Measurements from ENCODE around the gene PAPSS1.

Gene PAPSS1

DNA sequence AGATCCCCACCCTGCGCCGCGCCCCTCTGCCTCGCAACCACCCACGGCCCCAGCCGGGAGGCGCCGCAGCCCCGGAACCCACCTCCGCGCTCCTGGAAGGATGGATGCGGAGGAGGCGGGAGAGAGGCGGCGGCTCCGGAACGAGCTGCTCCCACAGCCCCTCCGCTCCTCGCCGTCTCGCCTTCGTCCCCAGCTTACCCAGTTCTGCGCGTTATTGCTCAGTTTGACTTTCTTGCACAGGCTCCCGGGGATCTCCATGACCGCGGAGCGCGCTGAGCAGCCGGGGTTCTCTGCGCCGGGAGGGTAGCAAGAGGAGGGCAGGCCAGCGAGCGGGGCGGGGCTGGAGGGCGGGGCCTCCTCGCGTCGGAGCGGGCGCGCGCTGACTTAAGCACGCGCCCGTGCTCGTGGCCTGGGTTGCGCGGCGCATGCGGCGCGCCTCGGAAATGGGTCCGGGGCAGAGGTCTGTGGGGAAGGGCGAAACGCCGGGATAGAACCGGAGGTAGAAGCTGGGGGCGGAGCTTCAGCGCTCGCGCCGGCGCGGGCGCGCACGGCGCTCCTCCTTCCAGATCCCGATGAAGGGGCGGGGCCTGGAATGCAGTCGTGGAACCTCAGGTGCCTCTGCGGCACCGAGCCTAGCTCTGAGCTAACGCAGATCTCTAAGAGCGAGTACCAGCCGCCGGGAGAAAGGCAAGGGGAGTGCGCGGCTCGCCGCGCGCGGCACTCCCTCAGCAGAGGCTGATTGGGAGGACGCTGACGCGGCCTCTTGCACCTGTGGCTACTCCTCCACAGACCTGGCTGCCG is at the start of gene PAPSS1:
TSS of gene PAPSS1 (minus strand) at position 313 of the 801 bp plus-strand sequence. CDS start at position 258, 55 bp downstream.
- peak; percentile 99 for DNase-seq (ENCODE audit: low read depth, low spot score)
- peak within 1 kb of the TSS; percentile 82 for H3K4me3 ChIP-seq (ENCODE audit: low read depth, low read length)
- no peak for TF ChIP-seq CTCF (IDR thresholded peaks at IDR 0.05; ENCODE audit: low read depth, low read length)
- in situ Hi-C loops (cut with HindIII; ENCODE audit: low sequenced_read_pairs): no loop called here

GRCh38 chr4:107760281-107760947 is 40.4 kb upstream of the PAPSS1 start:
- H3K4me3 ChIP-seq (ENCODE audit: low read depth, low read length): no peak overlapping the region
- DNase-seq (ENCODE audit: low read depth, low spot score): no peak
- no peak for TF ChIP-seq CTCF (IDR thresholded peaks at IDR 0.05; ENCODE audit: low read depth, low read length)
- in situ Hi-C loops (cut with HindIII; ENCODE audit: low sequenced_read_pairs): no loop called here

- in situ Hi-C loops (cut with HindIII; ENCODE audit: low sequenced_read_pairs): no loop called here
- TF ChIP-seq CTCF (IDR thresholded peaks at IDR 0.05; ENCODE audit: low read depth, low read length): peak; percentile 22
- no peak overlapping the region for H3K4me3 ChIP-seq (ENCODE audit: low read depth, low read length)
- peak; percentile 56 for DNase-seq (ENCODE audit: low read depth, low spot score)
Measured at GRCh38 chr4:107757864-107758476, 37.9 kb upstream of the PAPSS1 start.

GRCh38 chr4:107757283-107757682 is 37.2 kb upstream of the PAPSS1 start:
- in situ Hi-C loops (cut with HindIII; ENCODE audit: low sequenced_read_pairs): no loop called here
- TF ChIP-seq CTCF (IDR thresholded peaks at IDR 0.05; ENCODE audit: low read depth, low read length): no peak
- H3K4me3 ChIP-seq (ENCODE audit: low read depth, low read length): no peak overlapping the region
- DNase-seq (ENCODE audit: low read depth, low spot score): no peak

DNA sequence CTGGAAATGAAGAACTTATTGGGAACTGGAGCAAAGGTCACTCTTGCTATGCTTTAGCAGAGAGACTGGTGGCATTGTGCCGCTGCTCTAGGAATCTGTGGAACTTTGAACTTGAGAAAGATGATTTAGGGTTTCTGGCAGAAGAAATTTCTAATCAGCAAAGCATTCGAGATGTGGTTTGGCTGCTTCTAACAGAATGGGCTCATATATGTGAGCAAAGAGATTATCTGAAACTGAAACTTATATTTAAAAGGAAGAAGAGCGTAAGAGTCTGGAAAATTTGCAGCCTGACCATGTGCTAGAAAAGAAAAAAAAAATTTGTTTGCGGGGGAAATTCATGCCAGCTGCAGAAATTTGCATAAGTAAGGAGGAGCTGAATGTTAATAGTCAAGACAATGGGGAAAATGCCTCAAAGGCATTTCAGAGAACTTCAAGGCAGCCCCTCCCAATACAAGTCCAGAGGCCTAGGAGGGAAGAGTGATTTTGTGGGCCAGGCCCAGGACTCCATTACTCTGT is 35.9 kb upstream of the PAPSS1 start:
- H3K4me3 ChIP-seq (ENCODE audit: low read depth, low read length): no peak overlapping the region
- in situ Hi-C loops (cut with HindIII; ENCODE audit: low sequenced_read_pairs): no loop called here
- no peak for TF ChIP-seq CTCF (IDR thresholded peaks at IDR 0.05; ENCODE audit: low read depth, low read length)
- DNase-seq (ENCODE audit: low read depth, low spot score): peak; percentile 12

DNA sequence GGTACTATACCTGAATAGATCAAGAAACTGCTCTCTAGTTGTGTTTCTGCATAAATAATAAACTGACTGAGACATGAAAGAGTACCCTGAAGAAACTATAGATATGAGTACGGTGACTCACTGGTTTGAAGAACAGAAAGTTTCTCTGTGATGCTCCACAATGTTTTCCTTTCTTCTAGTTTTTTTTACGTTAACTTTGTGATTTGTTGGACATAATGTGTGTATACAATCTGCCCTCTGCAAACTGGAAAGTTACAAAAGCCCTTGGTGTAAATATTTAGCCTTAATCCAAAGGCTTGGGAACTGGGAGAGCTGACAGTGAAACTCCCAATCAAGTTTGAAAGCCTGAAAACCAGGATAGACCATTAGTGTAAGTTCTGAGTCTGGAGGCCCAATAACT is 31.6 kb upstream of the PAPSS1 start:
- no peak for TF ChIP-seq CTCF (IDR thresholded peaks at IDR 0.05; ENCODE audit: low read depth, low read length)
- no peak overlapping the region for H3K4me3 ChIP-seq (ENCODE audit: low read depth, low read length)
- no peak for DNase-seq (ENCODE audit: low read depth, low spot score)
- in situ Hi-C loops (cut with HindIII; ENCODE audit: low sequenced_read_pairs): no loop called here

Measured in astrocyte of the spinal cord (primary cell).